MM.1S (cell line): ENCODE data around the gene ADCY5.

Source experiments
- DNase-seq: peaks from one replicate; pipeline ENCODE4 v3.0.0-alpha.2; 2015
- H2AFZ ChIP-seq: fragments of 300-600 bp; sonication (generic); 2 replicates; pipeline ENCODE4 v1.6.0; 2016; ENCODE audit warnings: antibody characterized with exemption, low read length
- H3F3A ChIP-seq: fragments of 300-600 bp; sonication (generic); 2 replicates; pipeline ENCODE4 v1.6.1; 2016; ENCODE audit warnings: mild to moderate bottlenecking, antibody characterized with exemption, low read length, moderate library complexity, mixed read lengths; ENCODE audit not compliant: insufficient read depth
- H3K27ac ChIP-seq: fragments of 300-600 bp; sonication (generic); 2 replicates; pipeline ENCODE4 v1.5.1; 2016; ENCODE audit warnings: mild to moderate bottlenecking, low read length
- H3K27me3 ChIP-seq: fragments of 300-600 bp; sonication (generic); replicated peaks from 2 replicates; pipeline ENCODE4 v1.6.0; 2016; ENCODE audit warnings: low read length; ENCODE audit not compliant: insufficient read depth
- H3K36me3 ChIP-seq: fragments of 300-600 bp; sonication (generic); replicated peaks from 2 replicates; pipeline ENCODE4 v1.6.1; 2016; ENCODE audit warnings: mild to moderate bottlenecking, low read length, mixed read lengths; ENCODE audit not compliant: insufficient read depth
- H3K4me1 ChIP-seq: fragments of 300-600 bp; sonication (generic); 2 replicates; pipeline ENCODE4 v1.6.1; 2016; ENCODE audit warnings: low read length, mixed read lengths
- H3K4me2 ChIP-seq: fragments of 300-600 bp; sonication (generic); 2 replicates; pipeline ENCODE4 v1.6.0; 2016; ENCODE audit warnings: low read depth, low read length
- H3K4me3 ChIP-seq: fragments of 300-600 bp; sonication (generic); 2 replicates; pipeline ENCODE4 v1.5.1; 2016; ENCODE audit warnings: low read length, mixed read lengths
- H3K79me2 ChIP-seq: fragments of 300-600 bp; sonication (generic); 2 replicates; pipeline ENCODE4 v1.6.1; 2016; ENCODE audit warnings: mixed run types, low read length, mixed read lengths
- H3K9ac ChIP-seq: fragments of 300-600 bp; sonication (generic); 2 replicates; pipeline ENCODE4 v1.6.1; 2016; ENCODE audit warnings: low read length, mixed read lengths
- H3K9me2 ChIP-seq: fragments of 300-600 bp; sonication (generic); replicated peaks from 2 replicates; pipeline ENCODE4 v1.6.1; 2016; ENCODE audit warnings: mild to moderate bottlenecking, low read length, mixed read lengths; ENCODE audit not compliant: insufficient read depth
- H3K9me3 ChIP-seq: fragments of 300-600 bp; sonication (generic); replicated peaks from 2 replicates; pipeline ENCODE4 v1.6.1; 2016; ENCODE audit warnings: mild to moderate bottlenecking, low read length, mixed read lengths; ENCODE audit not compliant: insufficient read depth
- H4K20me1 ChIP-seq: fragments of 300-600 bp; sonication (generic); 2 replicates; pipeline ENCODE4 v1.6.1; 2016; ENCODE audit warnings: mild to moderate bottlenecking, low read length, moderate library complexity, mixed read lengths; ENCODE audit not compliant: insufficient read depth
- EZH2 ChIP-seq: fragments of 300-600 bp; sonication (generic); optimal IDR thresholded peaks from 2 replicates; pipeline ENCODE3; 2017; ENCODE audit warnings: low read depth, mild to moderate bottlenecking, antibody characterized with exemption, low read length, mixed read lengths
- EZH2phosphoT487 ChIP-seq: fragments of 300-600 bp; sonication (generic); IDR thresholded peaks from 2 replicates; pipeline ENCODE4 v1.6.1; 2018; ENCODE audit warnings: antibody characterized with exemption, low read length
- TF ChIP-seq, protein P1 (sequence below): fragments of 300-600 bp; sonication (generic); IDR thresholded peaks from 2 replicates; pipeline ENCODE4 v1.5.1; 2016; ENCODE audit warnings: antibody characterized with exemption, low read length, mixed read lengths

ADCY5 gene

DNA sequence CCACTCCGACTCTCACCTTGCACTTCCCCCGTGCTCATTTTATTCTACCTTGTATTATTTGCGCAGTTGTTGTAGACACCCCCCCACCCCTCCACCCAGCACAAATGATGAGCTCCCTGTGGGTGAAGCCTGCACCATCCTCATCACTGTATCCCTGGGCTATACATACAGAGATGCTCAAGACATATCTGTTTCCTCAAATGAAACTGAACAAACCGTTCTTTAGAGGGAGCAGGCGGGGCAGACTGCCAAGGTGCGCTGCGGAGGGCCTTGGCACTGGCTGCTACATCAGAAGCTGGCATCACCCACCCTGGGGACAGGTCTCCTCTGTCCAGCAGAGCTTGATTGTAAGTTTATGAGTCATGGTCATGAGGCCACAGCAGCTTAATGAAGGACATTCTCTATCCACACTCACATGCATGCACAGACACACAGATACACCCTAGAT lies 29.0 kb downstream of the ADCY5 start:
- H3K9me2 ChIP-seq, result no peaks in the 10 kb centered on the region
- no peaks in the 10 kb centered on the region for H3K79me2 ChIP-seq
- H3K27me3 ChIP-seq, result no peaks in the 10 kb centered on the region
- no peak for TF ChIP-seq EZH2phosphoT487
- TF ChIP-seq, protein P1, sequence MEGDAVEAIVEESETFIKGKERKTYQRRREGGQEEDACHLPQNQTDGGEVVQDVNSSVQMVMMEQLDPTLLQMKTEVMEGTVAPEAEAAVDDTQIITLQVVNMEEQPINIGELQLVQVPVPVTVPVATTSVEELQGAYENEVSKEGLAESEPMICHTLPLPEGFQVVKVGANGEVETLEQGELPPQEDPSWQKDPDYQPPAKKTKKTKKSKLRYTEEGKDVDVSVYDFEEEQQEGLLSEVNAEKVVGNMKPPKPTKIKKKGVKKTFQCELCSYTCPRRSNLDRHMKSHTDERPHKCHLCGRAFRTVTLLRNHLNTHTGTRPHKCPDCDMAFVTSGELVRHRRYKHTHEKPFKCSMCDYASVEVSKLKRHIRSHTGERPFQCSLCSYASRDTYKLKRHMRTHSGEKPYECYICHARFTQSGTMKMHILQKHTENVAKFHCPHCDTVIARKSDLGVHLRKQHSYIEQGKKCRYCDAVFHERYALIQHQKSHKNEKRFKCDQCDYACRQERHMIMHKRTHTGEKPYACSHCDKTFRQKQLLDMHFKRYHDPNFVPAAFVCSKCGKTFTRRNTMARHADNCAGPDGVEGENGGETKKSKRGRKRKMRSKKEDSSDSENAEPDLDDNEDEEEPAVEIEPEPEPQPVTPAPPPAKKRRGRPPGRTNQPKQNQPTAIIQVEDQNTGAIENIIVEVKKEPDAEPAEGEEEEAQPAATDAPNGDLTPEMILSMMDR, result no peak
- H3K9me3 ChIP-seq, result no peaks in the 10 kb centered on the region
- H3K4me1 ChIP-seq, result no peaks in the 10 kb centered on the region
- no peaks in the 10 kb centered on the region for H4K20me1 ChIP-seq
- H3K4me3 ChIP-seq, result no peak overlapping the region
- no peak overlapping the region for H3K27ac ChIP-seq
- DNase-seq, result no peak
- no peaks in the 10 kb centered on the region for H3K36me3 ChIP-seq
- no peak overlapping the region for H2AFZ ChIP-seq
- no peak overlapping the region for H3K9ac ChIP-seq
- no peak overlapping the region for H3K4me2 ChIP-seq
- H3F3A ChIP-seq, result no peaks in the 10 kb centered on the region

DNA sequence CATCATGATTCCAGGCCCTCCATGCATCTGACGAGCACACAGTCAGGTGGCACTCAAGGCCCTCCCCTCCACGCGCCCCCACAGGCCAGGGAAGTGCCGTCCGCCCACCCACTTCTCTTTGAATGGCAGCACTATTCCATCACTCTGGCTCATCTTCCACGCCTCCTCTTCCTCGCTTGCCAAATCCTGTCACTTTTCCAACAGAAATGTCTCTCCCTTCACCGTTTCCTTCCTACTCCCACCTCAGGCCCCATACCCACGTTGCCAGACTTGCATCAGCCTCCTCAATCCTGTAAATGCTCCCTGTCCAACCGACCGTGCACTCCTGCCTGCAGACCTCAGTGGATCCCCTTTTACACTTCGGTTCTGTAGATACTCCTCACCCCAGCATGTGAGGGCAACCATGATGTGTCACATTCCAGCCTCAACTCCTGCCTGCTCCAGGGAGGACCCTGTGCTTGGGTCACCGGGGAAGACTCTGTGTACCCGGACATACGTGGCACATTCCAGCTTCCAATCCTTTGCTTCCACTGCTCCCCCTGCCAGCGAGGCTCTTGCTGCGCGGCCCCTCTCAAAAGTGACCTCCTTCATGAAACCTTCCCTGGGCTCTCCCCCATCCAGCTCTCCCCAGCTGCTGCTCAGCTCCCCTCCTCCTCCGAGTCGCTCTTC lies 29.6 kb downstream of the ADCY5 start:
- Histone ChIP-seq H3K9me2 (no peaks in the 10 kb centered on the region), H2AFZ (no peak overlapping the region), H4K20me1 (no peaks in the 10 kb centered on the region), H3K4me3 (no peak overlapping the region), H3K27me3 (no peaks in the 10 kb centered on the region), H3K36me3 (no peaks in the 10 kb centered on the region), H3K79me2 (no peaks in the 10 kb centered on the region), H3K9ac (no peak overlapping the region), H3K27ac (no peak overlapping the region), H3K4me2 (no peak overlapping the region), H3F3A (no peaks in the 10 kb centered on the region), H3K4me1 (no peaks in the 10 kb centered on the region), H3K9me3 (no peaks in the 10 kb centered on the region)
- TF ChIP-seq EZH2 (no peak), EZH2phosphoT487 (no peak)
- TF ChIP-seq, protein P1, result no peak
- DNase-seq, result no peak

DNA sequence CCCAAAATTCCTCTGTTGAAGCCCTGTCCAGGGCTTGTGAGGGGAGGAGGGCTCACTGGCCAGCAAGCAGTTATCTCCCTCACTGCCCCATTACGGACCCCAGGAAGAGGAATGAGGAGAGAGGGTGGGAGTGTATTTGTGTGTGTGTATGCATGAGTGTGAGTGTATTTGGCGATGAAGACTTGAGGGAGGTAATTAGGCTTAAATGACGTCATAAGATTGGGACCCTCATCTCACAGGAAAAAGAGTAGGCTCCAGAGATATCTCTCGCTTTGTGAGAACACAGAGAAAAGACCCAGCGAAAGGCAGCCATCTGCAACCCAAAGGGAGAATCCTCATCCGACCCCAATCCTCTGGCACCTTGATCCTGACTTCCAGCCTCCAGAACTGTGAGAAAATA lies 32.2 kb downstream of the ADCY5 start:
- Histone ChIP-seq H3K9ac (no peak overlapping the region), H3F3A (no peaks in the 10 kb centered on the region), H4K20me1 (no peaks in the 10 kb centered on the region), H3K4me1 (no peaks in the 10 kb centered on the region), H3K27ac (no peak overlapping the region), H2AFZ (no peak overlapping the region), H3K79me2 (no peaks in the 10 kb centered on the region), H3K27me3 (no peaks in the 10 kb centered on the region), H3K9me2 (no peaks in the 10 kb centered on the region), H3K4me3 (no peak overlapping the region), H3K36me3 (no peaks in the 10 kb centered on the region), H3K4me2 (no peak overlapping the region), H3K9me3 (no peaks in the 10 kb centered on the region)
- DNase-seq, result no peak
- no peak for TF ChIP-seq EZH2phosphoT487
- no peak for TF ChIP-seq EZH2
- TF ChIP-seq, protein P1, result no peak
